Activated CD8-positive, alpha-beta memory T cell treated with anti-CD3 and anti-CD28 coated beads for 1 hour (primary cell): Measurements from ENCODE around the gene POU6F2.
"Not testable (repeated sequence)": the region's sequence is repeated elsewhere in the genome, so short reads cannot be mapped to it uniquely, and the experiment has no call there.

ENCODE experiments used
- DNase-seq, 2 donors: peaks; one replicate each; pipeline ENCODE4 v3.0.0-alpha.2; 2020; ENCODE audit warnings: low read depth in 1 of 2; ENCODE audit errors: extremely low read depth in 1 of 2

Gene POU6F2

DNA sequence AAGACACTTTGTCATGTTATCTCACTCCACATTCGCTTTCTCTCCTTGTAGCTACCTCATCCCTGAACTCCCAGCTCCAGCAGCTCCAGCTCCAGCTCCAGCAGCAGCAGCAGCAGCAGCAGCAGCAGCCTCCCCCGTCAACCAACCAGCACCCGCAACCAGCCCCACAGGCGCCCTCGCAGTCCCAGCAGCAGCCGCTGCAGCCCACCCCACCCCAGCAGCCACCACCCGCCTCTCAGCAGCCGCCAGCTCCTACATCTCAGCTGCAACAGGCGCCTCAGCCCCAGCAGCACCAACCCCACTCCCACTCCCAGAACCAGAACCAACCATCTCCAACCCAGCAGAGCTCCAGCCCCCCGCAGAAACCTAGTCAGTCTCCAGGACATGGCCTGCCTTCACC, 361.9 kb downstream of the POU6F2 start:
- no peak for DNase-seq

GRCh38 chr7:39341083-39341482, 363.4 kb downstream of the POU6F2 start:
- DNase-seq, result no peak

GRCh38 chr7:39342763-39343162, 365.1 kb downstream of the POU6F2 start:
- no peak for DNase-seq

DNA sequence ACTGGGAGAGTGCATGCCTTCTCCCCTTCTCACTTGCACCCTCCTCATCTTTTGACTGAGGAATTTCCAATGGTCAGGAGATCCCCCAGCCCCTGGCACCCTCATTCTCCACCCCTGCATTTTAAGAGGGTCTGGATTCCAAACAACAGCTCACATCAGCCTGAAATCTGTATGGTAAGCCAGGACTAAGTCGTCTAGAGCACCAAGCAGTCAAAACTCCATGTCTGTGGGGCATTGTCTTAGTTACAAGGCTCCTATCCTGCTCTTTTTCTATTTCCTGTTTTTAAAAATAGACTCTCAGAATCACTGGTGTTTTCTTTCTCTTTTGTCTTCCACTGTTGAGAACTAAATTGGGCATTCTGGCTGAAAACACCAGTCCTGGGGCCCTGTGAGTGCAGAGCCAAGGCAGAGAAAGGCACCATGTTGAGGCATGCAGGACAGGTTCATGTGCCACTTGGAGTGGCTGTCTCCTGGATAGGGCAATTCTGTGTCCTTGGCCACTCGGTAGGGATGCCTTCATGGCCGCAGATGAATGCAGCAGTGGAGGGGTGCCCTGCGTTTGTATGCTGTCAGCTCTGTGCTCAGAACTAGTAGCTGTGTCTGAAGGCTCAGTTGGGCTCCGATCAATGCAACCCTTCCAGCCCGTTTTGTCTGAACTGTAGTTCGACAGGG, 371.9 kb downstream of the POU6F2 start:
- no peak for DNase-seq

- no peak for DNase-seq
Observed at GRCh38 chr7:39353615-39354376, 376.1 kb downstream of the POU6F2 start.

DNA sequence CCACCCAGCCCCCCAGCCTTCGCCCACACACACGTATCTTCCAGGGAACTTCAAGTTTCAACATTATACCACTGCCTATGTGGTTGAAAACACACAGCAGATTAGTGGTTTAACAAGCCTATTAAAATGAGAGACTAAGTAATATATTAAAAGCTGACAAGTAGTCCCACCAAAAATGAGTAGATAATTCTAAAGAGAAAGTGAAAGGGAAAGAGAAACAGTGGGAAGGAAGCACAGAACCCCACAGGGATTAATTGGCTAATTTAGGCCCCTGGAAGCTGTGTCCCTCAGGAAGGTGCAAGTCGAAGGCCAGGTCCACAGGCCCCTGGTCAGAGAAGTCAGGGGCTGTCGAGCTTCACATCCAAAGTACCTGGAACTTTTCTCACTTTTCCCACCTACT, 378.0 kb downstream of the POU6F2 start:
- no peak for DNase-seq

GRCh38 chr7:39356172-39356925, 378.6 kb downstream of the POU6F2 start:
- no peak for DNase-seq

DNA sequence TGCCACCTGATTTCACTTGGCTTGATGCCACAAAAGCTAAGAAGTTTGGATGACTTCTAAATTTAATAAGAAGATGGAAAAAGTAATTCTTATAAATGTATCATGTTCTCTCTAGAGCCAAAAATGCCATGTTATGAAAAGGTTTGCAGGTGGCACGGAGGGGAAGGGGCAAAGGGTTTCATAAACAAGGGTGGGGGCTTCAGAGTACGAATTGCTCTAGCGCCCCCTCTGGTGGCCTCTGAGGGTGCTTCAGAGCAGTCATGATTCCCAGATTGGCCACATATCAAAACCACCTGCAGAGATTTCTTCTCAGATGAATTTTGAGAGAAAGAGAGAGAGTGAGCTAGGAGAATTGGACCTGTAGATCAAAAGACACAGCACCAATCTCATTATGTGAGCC, 379.9 kb downstream of the POU6F2 start:
- no peak for DNase-seq

GRCh38 chr7:39360038-39360437, 382.3 kb downstream of the POU6F2 start:
- no peak for DNase-seq

GRCh38 chr7:39360766-39361165, 383.1 kb downstream of the POU6F2 start:
- no peak for DNase-seq

DNA sequence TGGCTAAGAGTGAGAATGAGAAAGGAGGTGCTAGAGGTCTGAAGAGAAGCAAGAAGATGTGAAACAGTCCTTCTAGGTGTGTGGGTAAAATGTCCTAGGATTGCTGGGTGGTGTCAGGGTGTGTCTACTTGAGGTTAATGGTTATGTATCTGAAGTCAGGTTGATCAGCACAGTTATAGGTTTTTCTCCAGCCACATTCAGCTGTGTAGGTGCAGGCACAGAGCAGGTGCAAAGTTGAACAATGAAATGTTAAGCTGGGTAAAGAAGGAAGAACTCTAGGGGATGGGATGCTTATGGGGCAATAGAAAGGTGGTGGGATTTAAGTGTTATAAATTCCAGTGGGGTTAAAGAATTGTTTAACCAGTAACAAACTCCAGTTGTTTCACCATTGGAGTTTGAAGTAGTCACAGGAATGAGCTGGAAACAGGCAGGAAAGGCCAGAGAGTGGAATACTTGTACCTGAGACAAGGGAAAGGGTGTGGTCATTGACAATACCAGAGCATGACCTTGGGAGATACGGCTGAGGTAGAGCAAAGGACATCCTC, 388.1 kb downstream of the POU6F2 start:
- DNase-seq, result no peak

DNA sequence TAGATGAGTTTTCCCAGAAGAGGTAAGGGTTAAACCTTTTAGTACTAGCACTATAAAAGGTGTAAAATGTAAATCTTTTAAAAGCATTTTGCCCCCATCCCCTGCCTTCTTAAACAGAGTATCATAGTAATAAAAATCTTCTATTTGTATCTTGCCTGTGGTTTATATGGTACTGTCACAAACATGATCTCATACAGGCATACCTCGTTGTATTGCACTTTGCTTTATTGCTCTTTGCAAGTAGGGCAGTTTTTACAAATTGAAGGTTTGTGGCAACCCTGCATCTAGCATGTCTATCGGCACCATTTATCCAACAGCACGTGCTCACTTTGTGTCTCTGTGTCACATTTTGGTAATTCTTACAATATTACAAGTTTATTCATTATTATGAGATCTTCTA, 389.7 kb downstream of the POU6F2 start:
- no peak for DNase-seq

GRCh38 chr7:39367943-39368342, 390.2 kb downstream of the POU6F2 start:
- DNase-seq, result no peak

DNA sequence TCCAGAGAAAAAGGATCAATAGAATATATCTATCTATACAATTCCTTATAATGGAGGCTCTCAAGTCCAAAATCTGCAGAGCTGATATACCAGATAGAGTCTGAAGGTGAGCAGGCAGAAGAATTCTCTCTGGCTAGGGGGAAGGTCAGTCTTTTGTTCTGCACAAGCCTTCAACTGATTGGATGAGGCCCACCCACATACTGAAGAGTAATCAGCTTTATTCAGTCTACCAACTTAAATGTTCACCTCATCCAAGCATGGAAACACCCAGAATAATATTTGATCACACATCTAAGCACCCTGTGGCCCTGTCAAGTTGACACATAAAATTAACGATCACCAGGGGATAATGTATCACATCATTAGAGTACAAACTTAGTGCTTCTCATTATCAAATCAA, 394.7 kb downstream of the POU6F2 start:
- DNase-seq, result no peak

DNA sequence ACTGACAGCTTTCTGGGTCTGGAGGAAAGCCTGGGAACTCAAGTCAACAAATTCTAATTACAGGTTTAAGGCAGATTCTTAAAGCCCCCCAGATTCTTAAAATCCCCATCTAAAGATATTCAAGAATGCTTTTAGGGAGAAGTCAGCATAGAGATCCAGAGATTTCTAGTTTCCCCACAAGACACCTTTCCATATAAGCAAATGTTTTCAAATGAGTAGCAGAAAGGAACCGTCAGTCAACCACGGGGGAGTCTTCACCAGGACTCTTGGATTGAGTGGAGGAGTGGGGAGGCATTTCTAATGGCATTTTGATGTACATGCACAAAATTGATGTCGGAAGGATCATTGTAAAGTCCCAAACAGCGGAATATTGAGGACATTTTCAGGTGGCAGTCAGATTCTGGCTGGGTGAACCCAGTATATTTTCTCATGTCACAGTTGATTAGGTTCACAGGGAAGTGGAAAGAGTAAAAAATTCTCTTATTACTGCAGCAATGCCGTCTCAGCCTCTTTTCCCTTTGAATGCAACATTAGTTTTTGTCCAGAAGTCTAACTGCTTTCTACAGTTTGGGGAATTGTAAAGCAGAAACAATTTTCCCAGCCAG, 396.8 kb downstream of the POU6F2 start:
- DNase-seq, result no peak

DNA sequence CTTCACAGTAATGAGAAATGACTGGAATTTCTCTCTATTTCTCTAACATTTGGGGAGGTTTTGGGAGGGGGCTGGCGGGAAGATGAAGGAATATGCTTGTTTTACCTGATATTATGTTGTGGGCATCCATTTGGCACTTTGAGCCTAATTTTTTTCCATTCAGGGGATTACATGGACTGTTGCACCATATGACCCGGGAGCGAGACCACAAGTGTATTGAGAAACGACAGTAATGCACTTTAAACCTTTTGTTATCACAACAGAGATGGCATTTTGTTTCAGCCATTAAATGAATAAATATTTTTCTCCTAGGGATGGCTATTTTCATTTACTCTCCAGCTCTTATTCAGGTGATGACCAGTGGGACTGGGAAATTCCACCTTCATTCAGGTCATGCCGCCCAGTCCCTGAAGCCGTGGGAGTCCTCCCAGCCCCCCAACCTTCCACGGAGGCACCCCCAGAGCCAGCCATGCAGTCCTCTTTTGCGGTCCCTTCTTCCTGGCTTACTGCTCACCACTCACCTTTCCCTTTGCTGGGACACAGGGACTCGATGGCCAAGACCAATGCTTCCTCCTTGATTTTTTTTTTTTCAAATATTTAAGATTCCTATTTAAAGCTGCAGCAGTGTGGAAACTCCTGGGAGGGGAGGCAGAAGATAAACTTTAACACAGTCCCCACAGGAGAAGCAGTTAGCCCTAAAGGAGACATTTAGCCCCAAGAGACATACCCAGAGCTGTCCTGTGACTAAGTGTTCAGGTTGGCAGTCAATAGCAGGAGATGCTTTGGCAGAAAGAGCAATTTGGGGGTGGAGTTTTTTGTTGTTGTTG, 397.6 kb downstream of the POU6F2 start:
- no peak for DNase-seq

DNA sequence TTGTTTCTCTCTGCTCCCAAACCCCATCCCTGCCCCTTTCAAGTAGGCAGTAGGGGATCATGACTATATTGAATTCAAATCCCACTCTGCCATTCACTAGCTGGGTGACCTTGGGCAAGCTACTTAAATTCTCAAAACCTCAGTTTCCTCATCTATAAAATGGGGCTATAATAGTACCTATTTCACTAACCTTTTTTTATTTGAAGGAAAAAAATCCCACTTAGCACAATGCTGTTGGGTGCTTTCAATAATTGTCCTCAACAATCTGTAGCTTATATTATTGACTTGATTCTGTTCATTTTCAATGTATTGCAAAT, 398.1 kb downstream of the POU6F2 start:
- no peak for DNase-seq

GRCh38 chr7:39376881-39377280, 399.2 kb downstream of the POU6F2 start:
- not testable (repeated sequence) for DNase-seq

- DNase-seq, result no peak
Observed at GRCh38 chr7:39379416-39379815, 401.7 kb downstream of the POU6F2 start.

DNA sequence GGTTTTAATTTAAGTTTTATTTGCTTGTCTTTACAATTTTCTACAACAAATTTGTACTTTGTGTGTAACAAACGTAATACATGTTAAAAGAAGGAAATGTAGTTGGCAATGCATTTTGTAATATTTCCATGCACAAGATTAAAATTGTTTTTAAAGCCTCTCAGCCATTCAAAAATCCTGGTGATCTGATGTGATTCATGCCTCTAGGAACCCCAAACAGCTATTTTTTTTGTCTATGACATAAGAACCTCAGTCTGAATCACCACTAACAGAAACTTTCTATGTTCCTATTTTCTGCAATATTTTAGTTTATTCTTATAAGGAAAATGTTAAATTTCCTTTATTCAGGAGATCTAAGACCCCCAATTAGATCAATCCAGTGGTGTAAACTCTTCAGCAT, 405.4 kb downstream of the POU6F2 start:
- DNase-seq, result no peak
